ENCODE measurements around the gene CBARP.

DNA sequence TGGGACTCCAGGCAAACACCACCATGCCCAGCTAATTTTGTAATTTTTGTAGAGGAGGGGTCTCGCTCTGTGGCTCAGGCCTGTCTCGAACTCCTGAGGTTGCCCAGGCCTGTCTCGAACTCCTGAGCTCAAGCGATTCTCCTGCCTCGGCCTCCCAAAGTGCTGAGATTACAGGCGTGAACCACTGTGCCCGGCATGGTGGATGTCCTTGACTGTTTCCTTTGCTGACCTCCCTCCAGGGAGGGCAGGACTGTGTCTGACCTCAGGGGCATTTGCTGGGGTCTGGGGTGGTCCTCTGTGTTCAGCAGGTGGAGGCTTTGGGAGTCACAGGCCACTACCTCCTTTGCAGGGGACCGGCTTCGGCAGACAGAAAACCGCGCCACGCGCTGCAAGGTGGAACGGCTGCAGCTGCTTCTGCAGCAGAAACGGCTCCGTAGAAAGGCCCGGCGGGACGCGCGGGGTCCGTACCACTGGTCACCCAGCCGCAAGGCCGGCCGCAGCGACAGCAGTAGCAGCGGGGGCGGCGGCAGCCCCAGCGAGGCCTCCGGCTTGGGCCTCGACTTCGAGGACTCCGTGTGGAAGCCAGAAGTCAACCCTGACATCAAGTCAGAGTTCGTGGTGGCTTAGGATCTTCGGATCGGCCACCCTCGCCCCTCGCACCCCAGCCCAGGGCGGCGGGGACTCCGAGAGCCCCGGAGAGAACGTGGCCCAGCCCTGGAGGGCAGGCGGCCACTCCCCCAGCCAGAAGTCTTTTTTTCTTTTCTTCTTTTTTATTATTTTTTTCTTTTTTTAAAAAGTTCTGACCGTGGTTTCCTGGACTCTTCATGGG is 19.1 kb upstream of the CBARP start:
- TF ChIP-seq, protein P1, sequence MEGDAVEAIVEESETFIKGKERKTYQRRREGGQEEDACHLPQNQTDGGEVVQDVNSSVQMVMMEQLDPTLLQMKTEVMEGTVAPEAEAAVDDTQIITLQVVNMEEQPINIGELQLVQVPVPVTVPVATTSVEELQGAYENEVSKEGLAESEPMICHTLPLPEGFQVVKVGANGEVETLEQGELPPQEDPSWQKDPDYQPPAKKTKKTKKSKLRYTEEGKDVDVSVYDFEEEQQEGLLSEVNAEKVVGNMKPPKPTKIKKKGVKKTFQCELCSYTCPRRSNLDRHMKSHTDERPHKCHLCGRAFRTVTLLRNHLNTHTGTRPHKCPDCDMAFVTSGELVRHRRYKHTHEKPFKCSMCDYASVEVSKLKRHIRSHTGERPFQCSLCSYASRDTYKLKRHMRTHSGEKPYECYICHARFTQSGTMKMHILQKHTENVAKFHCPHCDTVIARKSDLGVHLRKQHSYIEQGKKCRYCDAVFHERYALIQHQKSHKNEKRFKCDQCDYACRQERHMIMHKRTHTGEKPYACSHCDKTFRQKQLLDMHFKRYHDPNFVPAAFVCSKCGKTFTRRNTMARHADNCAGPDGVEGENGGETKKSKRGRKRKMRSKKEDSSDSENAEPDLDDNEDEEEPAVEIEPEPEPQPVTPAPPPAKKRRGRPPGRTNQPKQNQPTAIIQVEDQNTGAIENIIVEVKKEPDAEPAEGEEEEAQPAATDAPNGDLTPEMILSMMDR (IDR thresholded peaks at IDR 0.05) = no peak
- TF ChIP-seq POLR2A (IDR thresholded peaks at IDR 0.05; ENCODE audit: low read depth) (no peak), POLR2AphosphoS5 (IDR thresholded peaks at IDR 0.05) (peak in 1 of 2 donors; percentile 42), EP300 (IDR thresholded peaks at IDR 0.05) (no peak)

All from esophagus muscularis mucosa (tissue), 4 donors.